ENCODE data around the gene LRRC52. TPM values are rescaled to one million over a fixed set of nuclear protein-coding genes. Genes with fewer than 3 reads are reported as not detected.
"Not testable (repeated sequence)": the region's sequence is repeated elsewhere in the genome, so short reads cannot be mapped to it uniquely, and the experiment has no call there.

Gene LRRC52
- total RNA-seq, 4 donors from 2014 or later = not detected

GRCh38 chr1:165600793-165601192 is 57.0 kb downstream of the LRRC52 start:
- no peaks in the 10 kb centered on the region for H3K27me3 ChIP-seq
- TF ChIP-seq POLR2AphosphoS5 (IDR thresholded peaks at IDR 0.05) = no peak
- H3K27ac ChIP-seq = no peak overlapping the region
- DNase-seq (ENCODE audit: low spot score in 2 of 2) = no peak
- WGBS = 63% methylated on average over 4 of the region's 4 CpGs
- H3K4me3 ChIP-seq = no peak overlapping the region
- no peaks in the 10 kb centered on the region for H3K36me3 ChIP-seq
- H3K4me1 ChIP-seq = peaks cover 22% of the 10 kb centered on the region
- no peaks in the 10 kb centered on the region for H3K9me3 ChIP-seq

DNA sequence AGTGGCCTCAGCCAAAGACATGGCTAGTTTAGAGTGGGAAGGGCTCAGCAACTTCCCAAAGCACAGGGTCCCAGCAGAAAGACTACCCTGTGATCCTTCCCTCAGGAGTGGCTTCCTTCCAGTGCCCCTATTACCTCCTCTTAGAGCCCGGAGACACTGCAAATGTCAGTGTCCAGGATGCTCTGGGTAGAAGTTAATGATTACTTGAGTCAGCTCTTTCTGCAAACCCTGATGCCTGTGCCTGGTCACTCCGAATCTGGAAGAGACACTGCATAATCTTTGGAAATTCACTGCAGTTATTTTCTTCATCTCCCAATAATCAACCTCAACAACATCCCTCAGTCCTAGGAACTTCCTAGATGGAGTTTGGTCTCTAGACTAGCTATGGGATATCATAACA is 60.0 kb downstream of the LRRC52 start:
- TF ChIP-seq EP300 (IDR thresholded peaks at IDR 0.05) (no peak), POLR2A (IDR thresholded peaks at IDR 0.05) (no peak), POLR2AphosphoS5 (IDR thresholded peaks at IDR 0.05) (no peak)
- TF ChIP-seq, protein P1, sequence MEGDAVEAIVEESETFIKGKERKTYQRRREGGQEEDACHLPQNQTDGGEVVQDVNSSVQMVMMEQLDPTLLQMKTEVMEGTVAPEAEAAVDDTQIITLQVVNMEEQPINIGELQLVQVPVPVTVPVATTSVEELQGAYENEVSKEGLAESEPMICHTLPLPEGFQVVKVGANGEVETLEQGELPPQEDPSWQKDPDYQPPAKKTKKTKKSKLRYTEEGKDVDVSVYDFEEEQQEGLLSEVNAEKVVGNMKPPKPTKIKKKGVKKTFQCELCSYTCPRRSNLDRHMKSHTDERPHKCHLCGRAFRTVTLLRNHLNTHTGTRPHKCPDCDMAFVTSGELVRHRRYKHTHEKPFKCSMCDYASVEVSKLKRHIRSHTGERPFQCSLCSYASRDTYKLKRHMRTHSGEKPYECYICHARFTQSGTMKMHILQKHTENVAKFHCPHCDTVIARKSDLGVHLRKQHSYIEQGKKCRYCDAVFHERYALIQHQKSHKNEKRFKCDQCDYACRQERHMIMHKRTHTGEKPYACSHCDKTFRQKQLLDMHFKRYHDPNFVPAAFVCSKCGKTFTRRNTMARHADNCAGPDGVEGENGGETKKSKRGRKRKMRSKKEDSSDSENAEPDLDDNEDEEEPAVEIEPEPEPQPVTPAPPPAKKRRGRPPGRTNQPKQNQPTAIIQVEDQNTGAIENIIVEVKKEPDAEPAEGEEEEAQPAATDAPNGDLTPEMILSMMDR (IDR thresholded peaks at IDR 0.05) = no peak
- peaks cover 7% of the 10 kb centered on the region for H3K4me1 ChIP-seq
- H3K4me3 ChIP-seq = no peak overlapping the region
- DNase-seq (ENCODE audit: low spot score in 2 of 2) = no peak
- WGBS = 88% methylated on average over 2 of the region's 2 CpGs
- H3K27ac ChIP-seq = no peak overlapping the region
- H3K9me3 ChIP-seq = no peaks in the 10 kb centered on the region
- no peaks in the 10 kb centered on the region for H3K27me3 ChIP-seq
- H3K36me3 ChIP-seq = no peaks in the 10 kb centered on the region

DNA sequence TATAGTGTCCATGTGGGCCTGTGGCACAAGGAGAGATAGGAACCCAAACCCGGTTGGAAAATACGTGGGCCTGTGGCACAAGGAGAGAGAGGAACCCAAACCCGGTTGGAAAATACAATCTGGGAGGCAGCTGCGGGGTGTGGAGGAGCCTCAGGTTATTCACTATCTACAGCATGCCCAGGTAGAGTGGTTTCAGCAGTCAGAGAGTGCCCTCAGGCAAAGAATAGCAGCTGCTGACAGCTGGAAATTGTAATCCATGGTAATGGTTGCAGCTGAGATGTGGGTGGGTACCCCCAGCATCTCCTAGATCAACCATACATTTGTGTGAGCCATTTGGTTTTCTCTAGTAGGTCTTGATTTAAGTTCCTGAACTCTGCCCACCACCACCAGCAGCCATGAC is 61.4 kb downstream of the LRRC52 start:
- no peaks in the 10 kb centered on the region for H3K9me3 ChIP-seq
- H3K36me3 ChIP-seq = no peaks in the 10 kb centered on the region
- no peak for TF ChIP-seq EP300 (IDR thresholded peaks at IDR 0.05)
- TF ChIP-seq, protein P1 (IDR thresholded peaks at IDR 0.05) = no peak
- WGBS = 84% methylated on average over 4 of the region's 4 CpGs
- no peak for DNase-seq (ENCODE audit: low spot score in 2 of 2)
- H3K4me1 ChIP-seq = peaks cover 7% of the 10 kb centered on the region
- peaks cover 4% of the 10 kb centered on the region for H3K27me3 ChIP-seq
- no peak overlapping the region for H3K4me3 ChIP-seq
- no peak overlapping the region for H3K27ac ChIP-seq

DNA sequence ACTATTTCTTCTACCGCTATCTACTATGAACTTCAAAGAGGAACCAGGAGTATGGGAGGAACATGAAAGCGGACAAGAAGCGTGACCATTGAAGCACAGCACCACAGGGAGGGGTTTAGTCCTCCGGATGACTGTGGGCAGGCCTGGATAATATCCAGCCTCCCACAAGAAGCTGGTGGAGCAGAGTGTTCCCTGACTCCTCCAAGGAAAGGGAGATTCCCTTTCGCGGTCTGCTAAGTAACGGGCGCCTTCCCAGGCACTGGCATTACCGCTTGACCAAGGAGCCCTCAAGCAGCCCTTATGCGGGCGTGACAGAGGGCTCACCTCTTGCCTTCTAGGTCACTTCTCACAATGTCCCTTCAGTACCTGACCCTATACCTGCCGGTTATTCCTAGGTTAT is 62.9 kb downstream of the LRRC52 start:
- not testable (repeated sequence) for H3K27ac ChIP-seq; H3K9me3 ChIP-seq; H3K36me3 ChIP-seq; H3K4me3 ChIP-seq; H3K27me3 ChIP-seq; H3K4me1 ChIP-seq; DNase-seq (ENCODE audit: low spot score in 2 of 2)
- WGBS = 83% methylated on average over 12 of the region's 12 CpGs

GRCh38 chr1:165610866-165611265 is 67.1 kb downstream of the LRRC52 start:
- Histone ChIP-seq H3K27ac (no peak overlapping the region), H3K4me3 (no peak overlapping the region), H3K4me1 (peaks cover 3% of the 10 kb centered on the region), H3K27me3 (peaks cover 4% of the 10 kb centered on the region), H3K9me3 (no peaks in the 10 kb centered on the region), H3K36me3 (no peaks in the 10 kb centered on the region)
- TF ChIP-seq EP300 (IDR thresholded peaks at IDR 0.05) = no peak
- no peak for TF ChIP-seq POLR2AphosphoS5 (IDR thresholded peaks at IDR 0.05)
- TF ChIP-seq, protein P1 (IDR thresholded peaks at IDR 0.05) = no peak
- TF ChIP-seq POLR2A (IDR thresholded peaks at IDR 0.05) = no peak
- no peak for DNase-seq (ENCODE audit: low spot score in 2 of 2)
- 32% methylated on average over 1 of the region's 1 CpG for WGBS

DNA sequence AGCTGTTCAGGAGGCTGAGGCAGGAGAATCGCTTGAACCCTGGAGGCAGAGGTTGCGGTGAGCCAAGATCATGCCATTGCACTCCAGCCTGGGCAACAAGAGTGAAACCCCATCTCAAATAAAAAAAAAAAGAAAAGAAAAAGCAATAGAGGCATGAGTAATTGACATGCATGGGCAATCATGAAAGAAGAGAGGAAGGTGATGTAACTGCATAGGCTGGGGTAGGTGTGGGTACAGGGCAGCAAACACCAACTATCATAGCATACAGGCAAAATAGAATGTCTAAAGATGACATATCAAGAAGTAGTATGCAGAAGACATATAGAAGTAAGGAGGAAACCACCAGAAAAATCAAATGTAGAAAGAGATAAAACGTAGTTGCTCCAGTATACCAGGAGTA is 68.3 kb downstream of the LRRC52 start:
- Histone ChIP-seq H3K4me3 (no peak overlapping the region), H3K36me3 (no peaks in the 10 kb centered on the region), H3K27me3 (peaks cover 4% of the 10 kb centered on the region), H3K27ac (no peak overlapping the region), H3K9me3 (no peaks in the 10 kb centered on the region), H3K4me1 (peaks cover 3% of the 10 kb centered on the region)
- 94% methylated on average over 3 of the region's 3 CpGs for WGBS
- TF ChIP-seq POLR2AphosphoS5 (IDR thresholded peaks at IDR 0.05) (no peak), POLR2A (IDR thresholded peaks at IDR 0.05) (no peak), EP300 (IDR thresholded peaks at IDR 0.05) (no peak)
- TF ChIP-seq, protein P1 (IDR thresholded peaks at IDR 0.05) = no peak
- no peak for DNase-seq (ENCODE audit: low spot score in 2 of 2)

Other genes with a start within 250 kb of the LRRC52 start
- gene LMX1A, start 187.3 kb upstream of the LRRC52 start, total RNA-seq = under 1 TPM in 1 of 4 donors, not detected in 3; 0.44 TPM
- gene RXRG, start 98.9 kb upstream of the LRRC52 start, total RNA-seq = 1 to 10 TPM in 2 of 4 donors, under 1 TPM in 2; 0.72 to 1.8 (median 1.3) TPM
- gene MGST3, start 87.2 kb downstream of the LRRC52 start, total RNA-seq = 100 to 1,000 TPM; 111 to 178 (median 135) TPM
- 10 to 100 TPM; 59.7 to 91.5 (median 76.9) TPM for gene ALDH9A1, start 154.6 kb downstream of the LRRC52 start, total RNA-seq
- gene TMCO1, start 224.9 kb downstream of the LRRC52 start, total RNA-seq = 10 to 100 TPM; 31.4 to 53.8 (median 46.0) TPM

All from suprapubic skin (tissue), 4 donors.